NB4 (cell line): ENCODE results near the gene SEL1L3.

Source experiments
- DNase-seq: peaks from one replicate; pipeline ENCODE4 v3.0.0; 2010; ENCODE audit warnings: low read depth
- H3K4me3 ChIP-seq: one replicate; pipeline ENCODE4 v1.5.1; 2011; ENCODE audit warnings: mild to moderate bottlenecking, low read depth, low read length, moderate library complexity
- CTCF ChIP-seq: IDR thresholded peaks from one replicate; pipeline ENCODE4 v1.5.1; 2012; ENCODE audit warnings: low read depth, low read length
- MYC ChIP-seq: IDR thresholded peaks from 2 replicates; pipeline ENCODE4 v1.6.1; 2011; ENCODE audit warnings: low read depth, low read length
- POLR2A ChIP-seq: IDR thresholded peaks from 2 replicates; pipeline ENCODE4 v1.6.1; 2011; ENCODE audit warnings: mild to moderate bottlenecking; ENCODE audit not compliant: insufficient read length; ENCODE audit errors: extremely low read depth
- TF ChIP-seq, protein P1 (sequence below): IDR thresholded peaks from 2 replicates; pipeline ENCODE4 v1.6.1; 2011; ENCODE audit warnings: low read depth, low read length

SEL1L3 gene

GRCh38 chr4:25852103-25852502 is 10.7 kb downstream of the SEL1L3 start:
- no peak overlapping the region for H3K4me3 ChIP-seq
- TF ChIP-seq CTCF (no peak), POLR2A (no peak), MYC (no peak)
- TF ChIP-seq, protein P1, sequence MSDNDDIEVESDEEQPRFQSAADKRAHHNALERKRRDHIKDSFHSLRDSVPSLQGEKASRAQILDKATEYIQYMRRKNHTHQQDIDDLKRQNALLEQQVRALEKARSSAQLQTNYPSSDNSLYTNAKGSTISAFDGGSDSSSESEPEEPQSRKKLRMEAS: no peak
- no peak for DNase-seq

GRCh38 chr4:25847329-25847728 is 15.5 kb downstream of the SEL1L3 start:
- no peak overlapping the region for H3K4me3 ChIP-seq
- DNase-seq: no peak
- TF ChIP-seq, protein P1: no peak
- no peak for TF ChIP-seq CTCF
- TF ChIP-seq MYC: no peak
- TF ChIP-seq POLR2A: no peak

- no peak for DNase-seq
- H3K4me3 ChIP-seq: no peak overlapping the region
Observed at GRCh38 chr4:25845841-25846653, 16.7 kb downstream of the SEL1L3 start.

DNA sequence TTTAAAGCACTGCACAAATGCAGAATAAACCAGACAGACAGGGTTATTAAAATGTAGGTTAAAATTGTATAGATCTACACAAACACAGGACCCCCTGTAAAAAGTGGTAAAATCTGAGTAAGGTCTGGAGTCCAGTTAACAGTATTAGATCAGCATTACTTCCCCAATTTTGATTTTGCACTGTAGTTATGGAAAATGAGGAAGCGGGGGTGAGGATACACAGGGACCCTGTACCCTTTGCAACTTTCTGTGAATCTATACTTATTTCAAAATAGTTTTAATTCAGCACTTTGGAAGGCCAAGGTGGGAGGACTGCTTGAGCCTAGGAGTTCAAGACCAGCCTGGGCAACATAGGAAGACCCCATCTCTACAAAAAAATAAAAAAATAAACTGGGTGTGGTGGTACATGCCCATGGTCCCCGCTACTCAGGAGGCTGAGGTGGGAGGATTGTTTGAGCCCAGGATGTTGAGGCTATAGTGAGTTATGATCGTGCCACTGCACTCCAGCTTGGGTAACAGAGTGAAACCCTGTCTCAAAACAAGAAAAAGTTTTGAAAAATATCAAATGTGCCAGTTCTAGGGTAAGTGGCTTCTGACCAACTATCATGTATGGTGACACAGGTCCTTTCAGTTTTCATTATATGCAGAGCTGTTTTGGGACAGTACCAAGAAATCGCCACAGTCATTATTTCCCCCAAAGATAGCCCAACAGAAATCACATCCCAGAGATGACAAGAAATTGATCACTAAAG is 17.7 kb downstream of the SEL1L3 start:
- H3K4me3 ChIP-seq: no peak overlapping the region
- peak; percentile 59 for DNase-seq
- no peak for TF ChIP-seq CTCF

More at GRCh38 chr4:25845841-25846653, 16.7 kb downstream of the SEL1L3 start:
- TF ChIP-seq POLR2A: no peak

- TF ChIP-seq MYC (no peak), CTCF (no peak), POLR2A (no peak)
- TF ChIP-seq, protein P1: no peak
Observed at GRCh38 chr4:25843340-25844097, 19.3 kb downstream of the SEL1L3 start.

GRCh38 chr4:25842229-25842845 is 20.5 kb downstream of the SEL1L3 start:
- H3K4me3 ChIP-seq: no peak overlapping the region
- peak; percentile 48 for DNase-seq

More at GRCh38 chr4:25843340-25844097, 19.3 kb downstream of the SEL1L3 start:
- H3K4me3 ChIP-seq: no peak overlapping the region
- DNase-seq: no peak

More at GRCh38 chr4:25842229-25842845, 20.5 kb downstream of the SEL1L3 start:
- peak; percentile 21 for TF ChIP-seq CTCF
- TF ChIP-seq POLR2A: no peak
